ENCODE data around the gene COBL.

Gene COBL

GRCh38 chr7:51286401-51286800 is 30.2 kb downstream of the COBL start:
- Histone ChIP-seq H3K36me3 (ENCODE audit: control insufficient read depth in 4 of 4, insufficient read depth in 4 of 4, low read length in 3 of 4) (no peaks in the 10 kb centered on the region), H3K9me3 (ENCODE audit: control extremely low read depth in 1 of 5, control insufficient read depth in 4 of 5, insufficient read depth in 2 of 5, low read depth in 1 of 5, low read length in 4 of 5) (peaks cover 0 to 5% (median 0%) of the 10 kb centered on the region in 5 experiments), H3K4me1 (ENCODE audit: control extremely low read depth in 1 of 4, control insufficient read depth in 4 of 4, insufficient read depth in 4 of 4, low read length in 3 of 4) (no peaks in the 10 kb centered on the region), H3K27ac (ENCODE audit: insufficient read depth in 1 of 2, low read depth in 1 of 2, low read length in 2 of 2, poor library complexity in 1 of 2, severe bottlenecking in 2 of 2) (no peak overlapping the region), H3K4me3 (ENCODE audit: control insufficient read depth in 1 of 7, extremely low read depth in 1 of 7, insufficient read depth in 4 of 7, low read depth in 2 of 7, low read length in 6 of 7) (no peak overlapping the region), H3K27me3 (replicated peaks in 2 of 5; ENCODE audit: control insufficient read depth in 4 of 5, insufficient read depth in 5 of 5, low read length in 4 of 5) (peaks cover 0 to 4% (median 0%) of the 10 kb centered on the region in 5 experiments)
- ChIA-PET CTCF (no interaction called here), POLR2A (no interaction called here)
- no CpG with 5 or more reads among the region's 1 CpG for WGBS (ENCODE audit: insufficient coverage)
- no peak for DNase-seq

- ChIA-PET CTCF (no interaction called here), POLR2A (no interaction called here)
- Histone ChIP-seq H3K27me3 (replicated peaks in 2 of 5; ENCODE audit: control insufficient read depth in 4 of 5, insufficient read depth in 5 of 5, low read length in 4 of 5) (no peaks in the 10 kb centered on the region), H3K9me3 (ENCODE audit: control extremely low read depth in 1 of 5, control insufficient read depth in 4 of 5, insufficient read depth in 2 of 5, low read depth in 1 of 5, low read length in 4 of 5) (peaks cover 0 to 5% (median 0%) of the 10 kb centered on the region in 5 experiments), H3K4me1 (ENCODE audit: control extremely low read depth in 1 of 4, control insufficient read depth in 4 of 4, insufficient read depth in 4 of 4, low read length in 3 of 4) (no peaks in the 10 kb centered on the region), H3K4me3 (ENCODE audit: control insufficient read depth in 1 of 7, extremely low read depth in 1 of 7, insufficient read depth in 4 of 7, low read depth in 2 of 7, low read length in 6 of 7) (no peak overlapping the region), H3K36me3 (ENCODE audit: control insufficient read depth in 4 of 4, insufficient read depth in 4 of 4, low read length in 3 of 4) (no peaks in the 10 kb centered on the region), H3K27ac (ENCODE audit: insufficient read depth in 1 of 2, low read depth in 1 of 2, low read length in 2 of 2, poor library complexity in 1 of 2, severe bottlenecking in 2 of 2) (no peak overlapping the region)
- no peak for DNase-seq
- WGBS (ENCODE audit: insufficient coverage), result 76% methylated on average over 3 of the region's 3 CpGs
These were observed 36.5 kb downstream of the COBL start for GRCh38 chr7:51280156-51280555.

GRCh38 chr7:51279391-51280023 is 37.1 kb downstream of the COBL start:
- Histone ChIP-seq H3K4me1 (ENCODE audit: control extremely low read depth in 1 of 4, control insufficient read depth in 4 of 4, insufficient read depth in 4 of 4, low read length in 3 of 4) (no peaks in the 10 kb centered on the region), H3K4me3 (ENCODE audit: control insufficient read depth in 1 of 7, extremely low read depth in 1 of 7, insufficient read depth in 4 of 7, low read depth in 2 of 7, low read length in 6 of 7) (no peak overlapping the region), H3K9me3 (ENCODE audit: control extremely low read depth in 1 of 5, control insufficient read depth in 4 of 5, insufficient read depth in 2 of 5, low read depth in 1 of 5, low read length in 4 of 5) (peaks cover 0 to 5% (median 0%) of the 10 kb centered on the region in 5 experiments), H3K27ac (ENCODE audit: insufficient read depth in 1 of 2, low read depth in 1 of 2, low read length in 2 of 2, poor library complexity in 1 of 2, severe bottlenecking in 2 of 2) (no peak overlapping the region), H3K36me3 (ENCODE audit: control insufficient read depth in 4 of 4, insufficient read depth in 4 of 4, low read length in 3 of 4) (no peaks in the 10 kb centered on the region), H3K27me3 (replicated peaks in 2 of 5; ENCODE audit: control insufficient read depth in 4 of 5, insufficient read depth in 5 of 5, low read length in 4 of 5) (no peaks in the 10 kb centered on the region)
- POLR2A ChIA-PET, result no interaction called here
- CTCF ChIA-PET, result no interaction called here
- 100% methylated on average over 3 of the region's 6 CpGs for WGBS (ENCODE audit: insufficient coverage)
- DNase-seq, result no peak

- Histone ChIP-seq H3K27ac (ENCODE audit: insufficient read depth in 1 of 2, low read depth in 1 of 2, low read length in 2 of 2, poor library complexity in 1 of 2, severe bottlenecking in 2 of 2) (no peak overlapping the region), H3K9me3 (ENCODE audit: control extremely low read depth in 1 of 5, control insufficient read depth in 4 of 5, insufficient read depth in 2 of 5, low read depth in 1 of 5, low read length in 4 of 5) (peaks cover 0 to 5% (median 0%) of the 10 kb centered on the region in 5 experiments), H3K36me3 (ENCODE audit: control insufficient read depth in 4 of 4, insufficient read depth in 4 of 4, low read length in 3 of 4) (no peaks in the 10 kb centered on the region), H3K27me3 (replicated peaks in 2 of 5; ENCODE audit: control insufficient read depth in 4 of 5, insufficient read depth in 5 of 5, low read length in 4 of 5) (no peaks in the 10 kb centered on the region), H3K4me3 (ENCODE audit: control insufficient read depth in 1 of 7, extremely low read depth in 1 of 7, insufficient read depth in 4 of 7, low read depth in 2 of 7, low read length in 6 of 7) (no peak overlapping the region), H3K4me1 (ENCODE audit: control extremely low read depth in 1 of 4, control insufficient read depth in 4 of 4, insufficient read depth in 4 of 4, low read length in 3 of 4) (no peaks in the 10 kb centered on the region)
- ChIA-PET POLR2A (no interaction called here), CTCF (no interaction called here)
- no peak for DNase-seq
- 89% methylated on average over 3 of the region's 6 CpGs for WGBS (ENCODE audit: insufficient coverage)
These were observed 37.8 kb downstream of the COBL start for GRCh38 chr7:51278797-51279196.

GRCh38 chr7:51276967-51277366 is 39.6 kb downstream of the COBL start:
- ChIA-PET POLR2A (no interaction called here), CTCF (interaction anchor here (1.4 kb wide), 1 partner anchor 15 kb away, joined by 4 read pairs; no protein-coding TSS in a partner anchor)
- H3K27me3 ChIP-seq (replicated peaks in 2 of 5; ENCODE audit: control insufficient read depth in 4 of 5, insufficient read depth in 5 of 5, low read length in 4 of 5), result no peaks in the 10 kb centered on the region
- no peak for DNase-seq
- H3K36me3 ChIP-seq (ENCODE audit: control insufficient read depth in 4 of 4, insufficient read depth in 4 of 4, low read length in 3 of 4), result no peaks in the 10 kb centered on the region
- no peaks in the 10 kb centered on the region for H3K9me3 ChIP-seq (ENCODE audit: control extremely low read depth in 1 of 5, control insufficient read depth in 4 of 5, insufficient read depth in 2 of 5, low read depth in 1 of 5, low read length in 4 of 5)
- no peak overlapping the region for H3K4me3 ChIP-seq (ENCODE audit: control insufficient read depth in 1 of 7, extremely low read depth in 1 of 7, insufficient read depth in 4 of 7, low read depth in 2 of 7, low read length in 6 of 7)
- no peaks in the 10 kb centered on the region for H3K4me1 ChIP-seq (ENCODE audit: control extremely low read depth in 1 of 4, control insufficient read depth in 4 of 4, insufficient read depth in 4 of 4, low read length in 3 of 4)
- 100% methylated on average over 4 of the region's 5 CpGs for WGBS (ENCODE audit: insufficient coverage)
- H3K27ac ChIP-seq (ENCODE audit: insufficient read depth in 1 of 2, low read depth in 1 of 2, low read length in 2 of 2, poor library complexity in 1 of 2, severe bottlenecking in 2 of 2), result no peak overlapping the region

- ChIA-PET POLR2A (no interaction called here), CTCF (interaction anchor here (0.7 kb wide), 1 partner anchor 18 kb away, joined by 4 read pairs; no protein-coding TSS in a partner anchor)
- no peak for DNase-seq
- peaks cover 0 to 3% (median 0%) of the 10 kb centered on the region in 5 experiments for H3K27me3 ChIP-seq (replicated peaks in 2 of 5; ENCODE audit: control insufficient read depth in 4 of 5, insufficient read depth in 5 of 5, low read length in 4 of 5)
- 98% methylated on average over 5 of the region's 7 CpGs for WGBS (ENCODE audit: insufficient coverage)
- H3K9me3 ChIP-seq (ENCODE audit: control extremely low read depth in 1 of 5, control insufficient read depth in 4 of 5, insufficient read depth in 2 of 5, low read depth in 1 of 5, low read length in 4 of 5), result no peaks in the 10 kb centered on the region
- no peaks in the 10 kb centered on the region for H3K36me3 ChIP-seq (ENCODE audit: control insufficient read depth in 4 of 4, insufficient read depth in 4 of 4, low read length in 3 of 4)
- no peak overlapping the region for H3K4me3 ChIP-seq (ENCODE audit: control insufficient read depth in 1 of 7, extremely low read depth in 1 of 7, insufficient read depth in 4 of 7, low read depth in 2 of 7, low read length in 6 of 7)
- H3K27ac ChIP-seq (ENCODE audit: insufficient read depth in 1 of 2, low read depth in 1 of 2, low read length in 2 of 2, poor library complexity in 1 of 2, severe bottlenecking in 2 of 2), result no peak overlapping the region
- H3K4me1 ChIP-seq (ENCODE audit: control extremely low read depth in 1 of 4, control insufficient read depth in 4 of 4, insufficient read depth in 4 of 4, low read length in 3 of 4), result no peaks in the 10 kb centered on the region
These were observed 40.5 kb downstream of the COBL start for GRCh38 chr7:51276091-51276605.

GRCh38 chr7:51275532-51275931 is 41.1 kb downstream of the COBL start:
- H3K9me3 ChIP-seq (ENCODE audit: control extremely low read depth in 1 of 5, control insufficient read depth in 4 of 5, insufficient read depth in 2 of 5, low read depth in 1 of 5, low read length in 4 of 5), result no peaks in the 10 kb centered on the region

More at GRCh38 chr7:51275532-51275931, 41.1 kb downstream of the COBL start:
- POLR2A ChIA-PET, result no interaction called here
- Histone ChIP-seq H3K4me3 (ENCODE audit: control insufficient read depth in 1 of 7, extremely low read depth in 1 of 7, insufficient read depth in 4 of 7, low read depth in 2 of 7, low read length in 6 of 7) (no peak overlapping the region), H3K27me3 (replicated peaks in 2 of 5; ENCODE audit: control insufficient read depth in 4 of 5, insufficient read depth in 5 of 5, low read length in 4 of 5) (peaks cover 0 to 3% (median 0%) of the 10 kb centered on the region in 5 experiments), H3K4me1 (ENCODE audit: control extremely low read depth in 1 of 4, control insufficient read depth in 4 of 4, insufficient read depth in 4 of 4, low read length in 3 of 4) (no peaks in the 10 kb centered on the region), H3K36me3 (ENCODE audit: control insufficient read depth in 4 of 4, insufficient read depth in 4 of 4, low read length in 3 of 4) (no peaks in the 10 kb centered on the region), H3K27ac (ENCODE audit: insufficient read depth in 1 of 2, low read depth in 1 of 2, low read length in 2 of 2, poor library complexity in 1 of 2, severe bottlenecking in 2 of 2) (no peak overlapping the region)
- DNase-seq, result no peak
- WGBS (ENCODE audit: insufficient coverage), result no CpG with 5 or more reads among the region's 9 CpGs
- CTCF ChIA-PET, result no interaction called here

Measured in common myeloid progenitor, CD34-positive (primary cell).